Measurements from ENCODE around the gene FASTKD2.

FASTKD2 gene

DNA sequence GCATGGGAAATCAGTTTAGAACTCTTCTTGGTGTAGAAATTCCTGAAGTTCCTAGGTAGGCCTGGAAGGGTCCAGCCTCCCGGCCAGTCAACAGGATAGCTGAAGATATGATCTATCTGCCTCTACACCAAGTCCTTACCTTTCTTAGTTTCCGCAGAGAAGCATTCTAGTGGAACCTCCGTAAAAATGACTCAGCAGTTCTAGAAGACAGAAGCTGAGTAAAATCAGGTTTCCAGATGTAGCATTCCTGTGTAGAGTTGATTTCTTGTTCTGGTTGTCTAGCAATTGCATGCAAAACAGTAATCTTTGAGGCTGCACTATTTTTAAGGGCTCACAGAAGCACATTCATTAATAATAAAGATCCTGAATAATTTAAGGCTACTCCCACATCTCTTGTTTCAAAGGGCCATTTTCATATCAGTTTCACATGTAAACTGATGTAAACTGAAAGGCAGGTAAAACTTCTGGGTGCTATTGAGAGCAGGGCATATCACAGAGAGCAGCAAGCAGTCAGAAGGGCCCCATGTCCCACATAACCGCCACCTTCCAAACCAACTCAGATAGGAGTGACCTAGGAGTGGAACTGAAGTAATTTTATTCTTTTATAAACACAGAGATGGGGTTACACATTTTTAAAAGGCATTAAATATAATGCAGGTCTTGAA lies 44.0 kb upstream of the FASTKD2 start:
- CTCF ChIA-PET: no interaction called here
- TF ChIP-seq ZNF510 (tag by site-specific recombination; IDR thresholded peaks at IDR 0.05; ENCODE audit: insufficient replicate concordance) (no peak), ZNF555 (tag by site-specific recombination; conservative IDR thresholded peaks at IDR 0.05) (no peak), ZNF366 (tag by site-specific recombination; conservative IDR thresholded peaks at IDR 0.05) (no peak), REPIN1 (tag by site-specific recombination; IDR thresholded peaks at IDR 0.05; ENCODE audit: low read depth) (no peak), ZNF785 (tag by site-specific recombination; IDR thresholded peaks at IDR 0.05) (no peak)
- no peaks in the 10 kb centered on the region for H3K36me3 ChIP-seq (ENCODE audit: control insufficient read depth in 2 of 2, insufficient read depth in 1 of 2, low read length in 2 of 2)
- H3K27ac ChIP-seq (ENCODE audit: extremely low read depth, low read depth, low read length): no peak overlapping the region
- H3K4me3 ChIP-seq (ENCODE audit: low read depth, low read length): no peak overlapping the region
- no peaks in the 10 kb centered on the region; the same call in 1 of the 2 replicates for H3K9me3 ChIP-seq (ENCODE audit: control insufficient read depth, insufficient read depth, low read depth, low read length)
- POLR2A ChIA-PET: no interaction called here
- no peaks in the 10 kb centered on the region for H3K4me1 ChIP-seq (ENCODE audit: control insufficient read depth, insufficient read depth, low read length)

GRCh38 chr2:206723288-206723687 lies 42.1 kb upstream of the FASTKD2 start:
- Histone ChIP-seq H3K27ac (ENCODE audit: extremely low read depth, low read depth, low read length) (no peak overlapping the region), H3K4me3 (ENCODE audit: low read depth, low read length) (no peak overlapping the region), H3K36me3 (ENCODE audit: control insufficient read depth in 2 of 2, insufficient read depth in 1 of 2, low read length in 2 of 2) (no peaks in the 10 kb centered on the region), H3K4me1 (ENCODE audit: control insufficient read depth, insufficient read depth, low read length) (no peaks in the 10 kb centered on the region), H3K9me3 (ENCODE audit: control insufficient read depth, insufficient read depth, low read depth, low read length) (no peaks in the 10 kb centered on the region; the same call in 1 of the 2 replicates)
- ChIA-PET CTCF (no interaction called here), POLR2A (no interaction called here)
- TF ChIP-seq, protein P1, sequence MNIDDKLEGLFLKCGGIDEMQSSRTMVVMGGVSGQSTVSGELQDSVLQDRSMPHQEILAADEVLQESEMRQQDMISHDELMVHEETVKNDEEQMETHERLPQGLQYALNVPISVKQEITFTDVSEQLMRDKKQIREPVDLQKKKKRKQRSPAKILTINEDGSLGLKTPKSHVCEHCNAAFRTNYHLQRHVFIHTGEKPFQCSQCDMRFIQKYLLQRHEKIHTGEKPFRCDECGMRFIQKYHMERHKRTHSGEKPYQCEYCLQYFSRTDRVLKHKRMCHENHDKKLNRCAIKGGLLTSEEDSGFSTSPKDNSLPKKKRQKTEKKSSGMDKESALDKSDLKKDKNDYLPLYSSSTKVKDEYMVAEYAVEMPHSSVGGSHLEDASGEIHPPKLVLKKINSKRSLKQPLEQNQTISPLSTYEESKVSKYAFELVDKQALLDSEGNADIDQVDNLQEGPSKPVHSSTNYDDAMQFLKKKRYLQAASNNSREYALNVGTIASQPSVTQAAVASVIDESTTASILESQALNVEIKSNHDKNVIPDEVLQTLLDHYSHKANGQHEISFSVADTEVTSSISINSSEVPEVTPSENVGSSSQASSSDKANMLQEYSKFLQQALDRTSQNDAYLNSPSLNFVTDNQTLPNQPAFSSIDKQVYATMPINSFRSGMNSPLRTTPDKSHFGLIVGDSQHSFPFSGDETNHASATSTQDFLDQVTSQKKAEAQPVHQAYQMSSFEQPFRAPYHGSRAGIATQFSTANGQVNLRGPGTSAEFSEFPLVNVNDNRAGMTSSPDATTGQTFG (tag by site-specific recombination; IDR thresholded peaks at IDR 0.05; ENCODE audit: borderline replicate concordance): no peak
- TF ChIP-seq ZNF571 (tag by site-specific recombination; IDR thresholded peaks at IDR 0.05): no peak
- TF ChIP-seq ZNF610 (tag by site-specific recombination; IDR thresholded peaks at IDR 0.05; ENCODE audit: borderline replicate concordance): no peak
- no peak for TF ChIP-seq ZNF311 (tag by site-specific recombination; IDR thresholded peaks at IDR 0.05; ENCODE audit: borderline replicate concordance)
- no peak for TF ChIP-seq ZNF274 (IDR thresholded peaks at IDR 0.05; ENCODE audit: low read length)
- TF ChIP-seq ZNF274 (tag by site-specific recombination; IDR thresholded peaks at IDR 0.05; ENCODE audit: borderline replicate concordance): no peak
- TF ChIP-seq, protein P2, sequence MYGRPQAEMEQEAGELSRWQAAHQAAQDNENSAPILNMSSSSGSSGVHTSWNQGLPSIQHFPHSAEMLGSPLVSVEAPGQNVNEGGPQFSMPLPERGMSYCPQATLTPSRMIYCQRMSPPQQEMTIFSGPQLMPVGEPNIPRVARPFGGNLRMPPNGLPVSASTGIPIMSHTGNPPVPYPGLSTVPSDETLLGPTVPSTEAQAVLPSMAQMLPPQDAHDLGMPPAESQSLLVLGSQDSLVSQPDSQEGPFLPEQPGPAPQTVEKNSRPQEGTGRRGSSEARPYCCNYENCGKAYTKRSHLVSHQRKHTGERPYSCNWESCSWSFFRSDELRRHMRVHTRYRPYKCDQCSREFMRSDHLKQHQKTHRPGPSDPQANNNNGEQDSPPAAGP (tag by site-specific recombination; IDR thresholded peaks at IDR 0.05): no peak
- TF ChIP-seq KLF10 (tag by site-specific recombination; IDR thresholded peaks at IDR 0.05): no peak

DNA sequence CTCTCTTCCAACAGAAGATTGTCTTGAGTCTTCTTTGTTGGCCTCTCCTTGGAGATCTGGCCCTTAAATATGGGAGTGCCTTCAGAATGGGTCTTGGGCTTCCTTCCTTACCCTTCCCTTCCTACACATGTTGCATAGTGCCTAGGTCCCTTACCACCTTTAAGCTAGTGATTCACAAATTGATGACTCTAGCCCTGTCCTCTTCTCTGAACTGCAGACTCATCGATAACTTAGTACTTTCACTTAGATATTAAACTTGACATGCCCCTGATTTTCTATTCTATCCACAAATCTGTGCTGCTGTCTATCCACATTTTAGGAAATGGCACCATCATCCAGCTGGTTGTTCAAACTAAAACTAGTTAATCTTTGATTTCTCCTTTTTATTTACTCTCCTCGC lies 38.1 kb upstream of the FASTKD2 start:
- CTCF ChIA-PET: no interaction called here
- H3K36me3 ChIP-seq (ENCODE audit: control insufficient read depth in 2 of 2, insufficient read depth in 1 of 2, low read length in 2 of 2): no peaks in the 10 kb centered on the region
- TF ChIP-seq PATZ1 (tag by site-specific recombination; IDR thresholded peaks at IDR 0.05) (no peak), SALL2 (tag by site-specific recombination; IDR thresholded peaks at IDR 0.05; ENCODE audit: borderline replicate concordance) (no peak), ZNF776 (tag by site-specific recombination; IDR thresholded peaks at IDR 0.05; ENCODE audit: borderline replicate concordance) (no peak), MZF1 (tag by site-specific recombination; IDR thresholded peaks at IDR 0.05; ENCODE audit: borderline replicate concordance) (no peak), ZFP37 (tag by site-specific recombination; IDR thresholded peaks at IDR 0.05) (no peak), OVOL3 (tag by site-specific recombination; IDR thresholded peaks at IDR 0.05) (no peak), ZFP69B (tag by site-specific recombination; IDR thresholded peaks at IDR 0.05) (no peak), ZNF366 (tag by site-specific recombination; conservative IDR thresholded peaks at IDR 0.05) (no peak), ZNF660 (tag by site-specific recombination; IDR thresholded peaks at IDR 0.05) (no peak), TRIM28 (IDR thresholded peaks at IDR 0.05; ENCODE audit: borderline replicate concordance, low read length) (no peak), ZNF37A (tag by site-specific recombination; IDR thresholded peaks at IDR 0.05) (no peak)
- TF ChIP-seq, protein P3, sequence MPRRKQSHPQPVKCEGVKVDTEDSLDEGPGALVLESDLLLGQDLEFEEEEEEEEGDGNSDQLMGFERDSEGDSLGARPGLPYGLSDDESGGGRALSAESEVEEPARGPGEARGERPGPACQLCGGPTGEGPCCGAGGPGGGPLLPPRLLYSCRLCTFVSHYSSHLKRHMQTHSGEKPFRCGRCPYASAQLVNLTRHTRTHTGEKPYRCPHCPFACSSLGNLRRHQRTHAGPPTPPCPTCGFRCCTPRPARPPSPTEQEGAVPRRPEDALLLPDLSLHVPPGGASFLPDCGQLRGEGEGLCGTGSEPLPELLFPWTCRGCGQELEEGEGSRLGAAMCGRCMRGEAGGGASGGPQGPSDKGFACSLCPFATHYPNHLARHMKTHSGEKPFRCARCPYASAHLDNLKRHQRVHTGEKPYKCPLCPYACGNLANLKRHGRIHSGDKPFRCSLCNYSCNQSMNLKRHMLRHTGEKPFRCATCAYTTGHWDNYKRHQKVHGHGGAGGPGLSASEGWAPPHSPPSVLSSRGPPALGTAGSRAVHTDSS (tag by site-specific recombination; IDR thresholded peaks at IDR 0.05): no peak
- H3K9me3 ChIP-seq (ENCODE audit: control insufficient read depth, insufficient read depth, low read depth, low read length): no peaks in the 10 kb centered on the region
- H3K4me3 ChIP-seq (ENCODE audit: low read depth, low read length): no peak overlapping the region
- H3K27ac ChIP-seq (ENCODE audit: extremely low read depth, low read depth, low read length): no peak overlapping the region
- POLR2A ChIA-PET: no interaction called here
- no peaks in the 10 kb centered on the region for H3K4me1 ChIP-seq (ENCODE audit: control insufficient read depth, insufficient read depth, low read length)
